Adipose tissue (tissue), 3 donors: ENCODE measurements around the gene SBNO1. TPM values are rescaled to one million over a fixed set of nuclear protein-coding genes. Genes with fewer than 3 reads are reported as not detected.

ENCODE experiments used
- polyA plus RNA-seq, 3 donors: library from polyadenylated mRNA; stranded (reverse); fragments of 200-250 nt; gene quantifications; one replicate each; pipeline ENCODE4 v1.2.3, GENCODE V29; 2013
- donor health status: healthy with polysubstance abuse.
- donor health status: Bipolar disorder and iron deficiency.
- donor health status: healthy.

Gene SBNO1
- polyA plus RNA-seq, 3 donors = 2.9 to 5.2 (median 4.9) TPM

Other genes with a start within 250 kb of the SBNO1 start
- gene PITPNM2, start 213.8 kb downstream of the SBNO1 start, polyA plus RNA-seq = 1 to 10 TPM; 2.9 to 9.2 (median 7.9) TPM
- 1 to 10 TPM; 3.8 to 6.3 (median 4.6) TPM for gene MPHOSPH9, start 131.7 kb downstream of the SBNO1 start, polyA plus RNA-seq
- gene MTRFR, start 131.4 kb downstream of the SBNO1 start, polyA plus RNA-seq = 10 to 100 TPM in 1 of 3 donors, 1 to 10 TPM in 2; 3.5 to 11.4 (median 3.5) TPM
- gene CDK2AP1, start 93.0 kb downstream of the SBNO1 start, polyA plus RNA-seq = 100 to 1,000 TPM in 1 of 3 donors, 10 to 100 TPM in 2; 22.1 to 298 (median 78.7) TPM
- 10 to 100 TPM; 15.0 to 20.8 (median 15.2) TPM for gene KMT5A, start 19.3 kb upstream of the SBNO1 start, polyA plus RNA-seq
- gene RILPL2, start 71.8 kb upstream of the SBNO1 start, polyA plus RNA-seq = 10 to 100 TPM in 1 of 3 donors, 1 to 10 TPM in 2; 2.0 to 11.7 (median 7.8) TPM
- gene SNRNP35, start 93.3 kb upstream of the SBNO1 start, polyA plus RNA-seq = 10 to 100 TPM; 10.5 to 23.8 (median 21.7) TPM
- 10 to 100 TPM in 1 of 3 donors, 1 to 10 TPM in 2; 3.4 to 10.7 (median 9.0) TPM for gene RILPL1, start 168.9 kb upstream of the SBNO1 start, polyA plus RNA-seq
- gene TMED2, start 219.7 kb upstream of the SBNO1 start, polyA plus RNA-seq = 100 to 1,000 TPM in 2 of 3 donors, 10 to 100 TPM in 1; 91.1 to 125 (median 119) TPM
- gene DDX55, start 237.3 kb upstream of the SBNO1 start, polyA plus RNA-seq = 10 to 100 TPM in 1 of 3 donors, 1 to 10 TPM in 2; 8.2 to 15.8 (median 8.3) TPM